Measurements from ENCODE around the gene TRMT44. TPM values are rescaled to one million over a fixed set of nuclear protein-coding genes. Genes with fewer than 3 reads are reported as not detected.

Gene TRMT44
- total and polyA plus RNA-seq, 7 donors, result 2.1 to 29.1 (median 14.2) TPM

DNA sequence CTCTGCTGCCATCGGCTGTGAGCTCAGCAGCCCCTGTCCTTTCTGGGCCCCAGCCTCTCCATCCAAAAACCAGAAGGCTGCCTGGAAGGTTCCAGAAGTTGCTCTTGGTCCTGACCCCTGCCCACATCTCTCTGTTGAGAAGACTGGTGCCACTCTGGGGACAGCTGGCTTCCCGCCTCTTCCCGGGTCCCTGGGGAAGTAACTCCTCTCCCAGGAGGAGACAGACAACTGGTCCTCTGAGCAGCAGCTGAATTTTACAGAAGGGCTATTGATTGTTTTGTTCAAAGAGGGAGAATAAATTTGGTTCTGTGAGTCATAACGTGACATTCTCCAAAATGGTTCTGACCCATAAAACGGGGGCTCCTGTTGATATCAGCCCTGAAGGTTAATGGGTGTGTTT lies 61.2 kb downstream of the TRMT44 start:
- H3K27ac ChIP-seq, result no peak overlapping the region
- WGBS, 2 donors, result 90 to 91% methylated on average over 5 of the region's 5 CpGs
- H3K4me1 ChIP-seq, result peaks cover 0 to 26% (median 24%) of the 10 kb centered on the region in 4 donors
- H3K36me3 ChIP-seq, result no peaks in the 10 kb centered on the region
- TF ChIP-seq, protein P1, sequence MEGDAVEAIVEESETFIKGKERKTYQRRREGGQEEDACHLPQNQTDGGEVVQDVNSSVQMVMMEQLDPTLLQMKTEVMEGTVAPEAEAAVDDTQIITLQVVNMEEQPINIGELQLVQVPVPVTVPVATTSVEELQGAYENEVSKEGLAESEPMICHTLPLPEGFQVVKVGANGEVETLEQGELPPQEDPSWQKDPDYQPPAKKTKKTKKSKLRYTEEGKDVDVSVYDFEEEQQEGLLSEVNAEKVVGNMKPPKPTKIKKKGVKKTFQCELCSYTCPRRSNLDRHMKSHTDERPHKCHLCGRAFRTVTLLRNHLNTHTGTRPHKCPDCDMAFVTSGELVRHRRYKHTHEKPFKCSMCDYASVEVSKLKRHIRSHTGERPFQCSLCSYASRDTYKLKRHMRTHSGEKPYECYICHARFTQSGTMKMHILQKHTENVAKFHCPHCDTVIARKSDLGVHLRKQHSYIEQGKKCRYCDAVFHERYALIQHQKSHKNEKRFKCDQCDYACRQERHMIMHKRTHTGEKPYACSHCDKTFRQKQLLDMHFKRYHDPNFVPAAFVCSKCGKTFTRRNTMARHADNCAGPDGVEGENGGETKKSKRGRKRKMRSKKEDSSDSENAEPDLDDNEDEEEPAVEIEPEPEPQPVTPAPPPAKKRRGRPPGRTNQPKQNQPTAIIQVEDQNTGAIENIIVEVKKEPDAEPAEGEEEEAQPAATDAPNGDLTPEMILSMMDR (IDR thresholded peaks at IDR 0.05), result no peak
- TF ChIP-seq POLR2A (IDR thresholded peaks at IDR 0.05), result no peak
- no peak for TF ChIP-seq POLR2AphosphoS5 (IDR thresholded peaks at IDR 0.05)
- TF ChIP-seq EP300 (IDR thresholded peaks at IDR 0.05), result no peak
- DNase-seq, result no peak
- H3K9me3 ChIP-seq, result no peaks in the 10 kb centered on the region
- no peak overlapping the region for H3K4me3 ChIP-seq
- no peaks in the 10 kb centered on the region for H3K27me3 ChIP-seq
- intact Hi-C loops (cut with DNase I), result no loop called here

DNA sequence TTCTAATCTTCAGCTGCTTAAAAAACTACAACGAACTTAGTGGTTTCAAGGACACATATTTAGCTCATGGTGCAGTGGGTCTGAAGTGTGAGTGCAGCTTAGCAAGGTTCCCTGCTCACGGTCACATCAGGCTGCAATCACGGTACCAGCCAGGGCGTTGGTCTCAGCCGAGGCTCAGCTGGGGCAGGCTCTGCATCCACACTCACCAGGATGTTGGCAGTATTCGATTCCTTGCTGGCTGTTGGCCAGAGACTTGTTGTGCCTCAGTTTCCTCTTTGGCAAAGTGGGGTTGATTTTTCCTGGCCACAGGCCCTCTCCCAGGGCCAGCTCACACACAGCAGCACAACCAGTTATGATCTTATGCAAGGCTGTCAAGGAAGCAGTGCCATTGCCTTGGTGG lies 61.8 kb downstream of the TRMT44 start:
- H3K9me3 ChIP-seq, result no peaks in the 10 kb centered on the region
- H3K4me1 ChIP-seq, result peaks cover 0 to 32% (median 29%) of the 10 kb centered on the region in 4 donors
- no peak for DNase-seq
- H3K27me3 ChIP-seq, result no peaks in the 10 kb centered on the region
- no peaks in the 10 kb centered on the region for H3K36me3 ChIP-seq
- no peak overlapping the region for H3K27ac ChIP-seq
- H3K4me3 ChIP-seq, result no peak overlapping the region
- WGBS, 2 donors, result 87 to 92% methylated on average over 6 of the region's 6 CpGs
- TF ChIP-seq POLR2AphosphoS5 (IDR thresholded peaks at IDR 0.05) (no peak), EP300 (IDR thresholded peaks at IDR 0.05) (no peak), POLR2A (IDR thresholded peaks at IDR 0.05) (no peak)
- TF ChIP-seq, protein P1 (IDR thresholded peaks at IDR 0.05), result no peak
- intact Hi-C loops (cut with DNase I), result no loop called here

DNA sequence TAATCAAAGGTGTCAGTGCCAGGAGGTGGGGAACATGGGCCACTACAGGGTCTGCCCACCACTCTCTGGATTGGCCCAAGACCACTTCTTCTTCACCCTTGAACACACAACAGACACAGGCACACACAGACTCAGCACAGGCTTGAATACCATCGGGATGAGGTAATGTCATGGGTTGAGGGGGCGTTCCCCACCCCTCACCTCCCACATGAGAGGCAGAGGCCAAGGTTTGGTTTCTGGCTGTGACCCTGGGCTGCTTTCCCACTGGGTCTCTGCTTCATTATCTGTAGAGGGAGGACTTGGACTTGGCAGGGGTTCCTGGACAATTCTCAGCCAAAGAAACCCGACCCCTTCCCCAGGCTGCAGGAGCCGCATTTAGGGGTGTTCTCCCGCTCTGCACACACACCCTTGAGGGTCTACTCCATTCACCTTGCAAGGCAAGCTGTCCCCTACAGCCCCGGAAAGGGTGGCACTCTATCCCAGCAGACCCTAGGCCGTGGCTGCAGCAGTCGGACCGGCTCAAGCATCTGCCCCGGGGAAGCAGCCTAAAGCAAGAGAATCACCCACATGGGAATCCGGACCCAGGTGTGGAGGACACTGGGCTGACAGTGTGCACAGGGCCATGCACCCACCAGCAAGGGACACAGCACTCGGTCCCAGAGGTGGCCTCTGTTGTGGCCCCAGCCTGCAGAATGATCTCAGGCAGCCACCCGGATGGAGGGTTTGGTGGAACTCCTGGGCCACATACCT lies 62.4 kb downstream of the TRMT44 start:
- Histone ChIP-seq H3K9me3 (no peaks in the 10 kb centered on the region), H3K27ac (no peak overlapping the region), H3K36me3 (no peaks in the 10 kb centered on the region), H3K27me3 (no peaks in the 10 kb centered on the region), H3K4me1 (peaks cover 0 to 38% (median 34%) of the 10 kb centered on the region in 4 donors), H3K4me3 (no peak overlapping the region)
- DNase-seq, result no peak
- WGBS, 2 donors, result 83 to 85% methylated on average over 13 of the region's 13 CpGs
- TF ChIP-seq EP300 (IDR thresholded peaks at IDR 0.05) (no peak), POLR2A (IDR thresholded peaks at IDR 0.05) (no peak), POLR2AphosphoS5 (IDR thresholded peaks at IDR 0.05) (no peak)
- TF ChIP-seq, protein P1 (IDR thresholded peaks at IDR 0.05), result no peak
- intact Hi-C loops (cut with DNase I), result no loop called here

DNA sequence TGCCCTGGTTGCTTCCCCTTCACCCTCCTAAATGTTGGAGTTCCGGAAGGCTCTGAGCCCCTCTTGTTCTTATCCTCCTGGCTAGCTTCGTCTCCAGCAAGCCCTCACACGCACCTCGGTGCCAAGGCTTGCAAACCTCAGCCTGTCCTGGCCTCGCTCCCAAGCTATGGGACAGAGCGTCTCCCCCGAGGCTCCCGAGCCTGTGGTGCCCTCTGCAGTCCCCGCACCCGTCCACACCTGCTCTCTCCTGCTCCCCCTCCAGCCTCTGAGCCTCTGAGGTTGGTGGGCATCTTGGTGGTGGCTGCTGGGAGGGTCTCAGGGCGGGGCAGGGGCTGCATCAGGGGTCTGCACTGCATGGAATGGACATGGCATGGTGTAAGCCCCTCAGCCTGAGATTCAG lies 63.2 kb downstream of the TRMT44 start:
- no peak for DNase-seq
- TF ChIP-seq EP300 (IDR thresholded peaks at IDR 0.05), result no peak
- no peak for TF ChIP-seq POLR2AphosphoS5 (IDR thresholded peaks at IDR 0.05)
- TF ChIP-seq POLR2A (IDR thresholded peaks at IDR 0.05), result no peak
- TF ChIP-seq, protein P1 (IDR thresholded peaks at IDR 0.05), result no peak
- WGBS, 2 donors, result 39 to 70% methylated on average over 11 of the region's 11 CpGs
- no peaks in the 10 kb centered on the region for H3K36me3 ChIP-seq
- no peaks in the 10 kb centered on the region for H3K27me3 ChIP-seq
- H3K27ac ChIP-seq, result no peak overlapping the region
- no peaks in the 10 kb centered on the region for H3K9me3 ChIP-seq
- peaks cover 0 to 41% (median 34%) of the 10 kb centered on the region in 4 donors for H3K4me1 ChIP-seq
- intact Hi-C loops (cut with DNase I), result no loop called here
- no peak overlapping the region for H3K4me3 ChIP-seq
